Prostate gland (tissue), 2 donors: ENCODE results near the gene CCR1.

Source experiments
- POLR2A ChIP-seq: fragments of 450-650 bp; IDR thresholded peaks from one replicate; pipeline ENCODE4 v1.6.1; 2016; ENCODE audit warnings: antibody characterized with exemption, mild to moderate bottlenecking
- TF ChIP-seq, protein P1 (sequence below), 4 experiments: fragments of 200-600 bp in 2 of 4; fragments of 450-650 bp in 2 of 4; sonication (generic) in 2 of 4; IDR thresholded peaks; 1 replicate in 3 of 4; 2 replicates in 1 of 4; pipeline ENCODE4 v1.5.1; 2016 to 2019; ENCODE audit warnings: antibody characterized with exemption in 4 of 4, mild to moderate bottlenecking in 2 of 4, moderate library complexity in 2 of 4

DNA sequence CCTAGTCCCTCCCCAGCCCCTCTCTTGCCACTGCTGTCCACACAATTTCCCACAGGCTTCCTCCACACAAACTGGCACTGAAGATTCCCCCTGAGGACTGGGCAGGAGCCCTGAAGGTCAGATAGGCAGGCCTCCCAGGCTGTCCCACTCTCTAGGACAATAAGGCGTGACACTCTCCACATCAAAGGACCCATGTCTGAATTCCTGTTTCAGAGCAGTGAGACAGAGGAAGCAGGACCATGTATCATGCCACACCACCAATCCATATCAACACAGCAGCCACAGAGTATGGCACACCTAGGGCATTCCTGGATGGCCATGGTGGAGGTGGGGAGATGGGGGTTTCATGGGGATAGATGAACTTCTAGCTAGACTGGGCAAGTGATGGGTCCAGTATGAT, 13.8 kb upstream of the CCR1 start:
- TF ChIP-seq, protein P1, sequence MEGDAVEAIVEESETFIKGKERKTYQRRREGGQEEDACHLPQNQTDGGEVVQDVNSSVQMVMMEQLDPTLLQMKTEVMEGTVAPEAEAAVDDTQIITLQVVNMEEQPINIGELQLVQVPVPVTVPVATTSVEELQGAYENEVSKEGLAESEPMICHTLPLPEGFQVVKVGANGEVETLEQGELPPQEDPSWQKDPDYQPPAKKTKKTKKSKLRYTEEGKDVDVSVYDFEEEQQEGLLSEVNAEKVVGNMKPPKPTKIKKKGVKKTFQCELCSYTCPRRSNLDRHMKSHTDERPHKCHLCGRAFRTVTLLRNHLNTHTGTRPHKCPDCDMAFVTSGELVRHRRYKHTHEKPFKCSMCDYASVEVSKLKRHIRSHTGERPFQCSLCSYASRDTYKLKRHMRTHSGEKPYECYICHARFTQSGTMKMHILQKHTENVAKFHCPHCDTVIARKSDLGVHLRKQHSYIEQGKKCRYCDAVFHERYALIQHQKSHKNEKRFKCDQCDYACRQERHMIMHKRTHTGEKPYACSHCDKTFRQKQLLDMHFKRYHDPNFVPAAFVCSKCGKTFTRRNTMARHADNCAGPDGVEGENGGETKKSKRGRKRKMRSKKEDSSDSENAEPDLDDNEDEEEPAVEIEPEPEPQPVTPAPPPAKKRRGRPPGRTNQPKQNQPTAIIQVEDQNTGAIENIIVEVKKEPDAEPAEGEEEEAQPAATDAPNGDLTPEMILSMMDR (IDR thresholded peaks at IDR 0.05) = no peak
- no peak for TF ChIP-seq POLR2A
